Measurements from ENCODE around the gene CDRT15L2. TPM values are rescaled to one million over a fixed set of nuclear protein-coding genes. Genes with fewer than 3 reads are reported as not detected.
"Not testable (repeated sequence)": the region's sequence is repeated elsewhere in the genome, so short reads cannot be mapped to it uniquely, and the experiment has no call there.

CDRT15L2 gene
- total RNA-seq, 1 donor from 2014 or later: not detected

DNA sequence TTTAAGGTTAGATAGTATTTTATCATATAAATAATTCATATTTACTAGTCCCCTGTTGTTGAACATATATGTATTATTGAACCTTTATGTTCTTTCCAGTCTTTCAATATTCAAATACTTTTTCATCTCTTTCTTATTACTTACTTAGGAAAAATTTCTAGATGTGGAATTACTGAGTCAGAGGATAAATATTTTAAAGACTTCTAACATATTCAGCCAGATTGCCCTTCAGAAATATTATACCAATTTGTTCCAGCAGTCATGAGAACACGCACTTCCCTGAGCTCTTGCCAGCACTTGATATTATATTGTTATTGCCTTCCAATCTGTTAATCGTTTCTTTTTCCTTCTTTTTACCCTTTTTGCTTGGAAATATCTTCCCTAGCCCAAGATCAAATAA is 4.5 kb upstream of the CDRT15L2 start:
- POLR2A ChIA-PET; H3K4me1 Mint-ChIP-seq; H3K36me3 Mint-ChIP-seq (ENCODE audit: low read depth); ATAC-seq (ENCODE audit: low read depth); DNase-seq; H3K9me3 Mint-ChIP-seq; H3K27ac Mint-ChIP-seq; CTCF ChIA-PET; intact Hi-C loops (cut with micrococcal nuclease); H3K27me3 Mint-ChIP-seq; H3K4me3 Mint-ChIP-seq: not testable (repeated sequence)

DNA sequence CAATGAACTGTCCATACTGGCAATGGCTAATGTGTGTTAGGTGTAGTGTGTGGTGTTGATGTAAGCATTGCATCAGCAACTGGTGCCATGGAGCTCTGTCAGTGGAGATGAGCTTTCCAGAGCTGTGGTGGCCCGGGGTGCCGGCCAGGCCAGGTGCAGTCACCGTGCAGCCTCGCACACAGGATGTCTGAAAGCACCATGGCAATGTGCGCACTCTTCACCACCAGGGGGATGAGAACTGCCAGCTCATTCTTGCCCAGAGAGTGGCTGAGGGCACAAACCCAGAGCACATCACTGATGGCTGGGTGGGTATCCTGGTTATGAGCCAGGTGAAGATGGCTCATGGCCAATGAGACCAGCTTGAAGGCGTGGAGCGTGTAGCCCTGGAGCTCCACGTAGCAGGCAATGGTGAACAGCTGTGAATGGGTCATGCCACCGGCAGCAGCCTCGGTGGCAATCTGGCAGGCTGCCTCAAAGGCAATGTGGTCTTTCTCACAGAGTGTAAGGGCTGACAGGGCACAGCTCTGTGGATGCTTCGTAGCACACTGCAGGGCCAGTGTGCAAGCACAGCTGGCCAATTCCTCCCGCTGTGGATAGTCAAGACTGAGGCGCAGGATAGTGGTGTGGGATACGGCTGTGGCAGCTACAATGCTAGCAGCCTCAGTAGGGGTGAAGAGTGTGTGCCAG is 4.5 kb downstream of the CDRT15L2 start:
- H3K9me3 Mint-ChIP-seq; H3K36me3 Mint-ChIP-seq (ENCODE audit: low read depth); H3K4me1 Mint-ChIP-seq; H3K27ac Mint-ChIP-seq; POLR2A ChIA-PET; DNase-seq; H3K4me3 Mint-ChIP-seq; ATAC-seq (ENCODE audit: low read depth); intact Hi-C loops (cut with micrococcal nuclease); CTCF ChIA-PET: not testable (repeated sequence)
- H3K27me3 Mint-ChIP-seq: peaks cover 12% of the 10 kb centered on the region

DNA sequence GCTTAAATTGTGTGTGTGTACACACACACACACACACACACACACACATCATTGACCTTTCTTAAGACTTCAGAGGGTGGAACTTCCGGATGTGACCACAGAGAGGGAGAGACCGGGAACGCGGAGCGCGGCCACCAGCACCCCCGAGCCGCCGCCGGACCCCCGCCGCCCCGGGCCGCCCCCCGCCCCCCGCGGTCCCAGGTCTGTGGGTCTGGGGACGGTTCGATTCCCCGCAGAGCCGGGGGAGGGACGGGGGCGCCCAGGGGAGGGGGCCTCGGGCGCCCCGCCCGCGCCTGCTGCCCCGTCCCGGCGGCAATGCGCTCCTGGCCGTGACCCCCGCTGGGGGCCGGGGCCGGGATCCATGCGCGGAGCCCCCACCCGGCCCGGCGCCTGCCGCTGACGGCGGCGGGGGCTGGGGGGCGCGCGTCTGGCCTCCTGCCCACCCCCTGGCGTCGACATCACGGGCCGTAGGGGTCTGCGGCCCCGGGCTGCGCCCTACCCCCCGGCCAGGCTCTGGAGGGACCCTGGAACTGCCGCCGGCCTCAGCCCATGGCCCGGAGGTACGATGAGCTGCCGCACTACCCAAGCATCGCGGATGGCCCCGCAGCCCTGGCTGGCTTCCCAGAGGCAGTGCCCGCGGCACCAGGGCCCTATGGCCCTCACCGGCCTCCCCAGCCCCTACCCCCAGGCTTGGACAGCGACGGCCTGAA is 9.4 kb downstream of the CDRT15L2 start:
- DNase-seq; H3K36me3 Mint-ChIP-seq (ENCODE audit: low read depth); H3K4me1 Mint-ChIP-seq; POLR2A ChIA-PET; H3K4me3 Mint-ChIP-seq; ATAC-seq (ENCODE audit: low read depth); CTCF ChIA-PET; intact Hi-C loops (cut with micrococcal nuclease); H3K9me3 Mint-ChIP-seq; H3K27ac Mint-ChIP-seq: not testable (repeated sequence)
- peaks cover 11% of the 10 kb centered on the region for H3K27me3 Mint-ChIP-seq

GRCh38 chr17:20589454-20589810 is 9.9 kb downstream of the CDRT15L2 start:
- H3K9me3 Mint-ChIP-seq; H3K4me1 Mint-ChIP-seq; POLR2A ChIA-PET; H3K36me3 Mint-ChIP-seq (ENCODE audit: low read depth); CTCF ChIA-PET; H3K27ac Mint-ChIP-seq; ATAC-seq (ENCODE audit: low read depth); H3K4me3 Mint-ChIP-seq; intact Hi-C loops (cut with micrococcal nuclease); DNase-seq: not testable (repeated sequence)
- peaks cover 11% of the 10 kb centered on the region for H3K27me3 Mint-ChIP-seq

GRCh38 chr17:20591040-20591439 is 11.5 kb downstream of the CDRT15L2 start:
- DNase-seq; ATAC-seq (ENCODE audit: low read depth); H3K36me3 Mint-ChIP-seq (ENCODE audit: low read depth); POLR2A ChIA-PET; H3K4me1 Mint-ChIP-seq; H3K27me3 Mint-ChIP-seq; CTCF ChIA-PET; intact Hi-C loops (cut with micrococcal nuclease); H3K4me3 Mint-ChIP-seq; H3K9me3 Mint-ChIP-seq; H3K27ac Mint-ChIP-seq: not testable (repeated sequence)

DNA sequence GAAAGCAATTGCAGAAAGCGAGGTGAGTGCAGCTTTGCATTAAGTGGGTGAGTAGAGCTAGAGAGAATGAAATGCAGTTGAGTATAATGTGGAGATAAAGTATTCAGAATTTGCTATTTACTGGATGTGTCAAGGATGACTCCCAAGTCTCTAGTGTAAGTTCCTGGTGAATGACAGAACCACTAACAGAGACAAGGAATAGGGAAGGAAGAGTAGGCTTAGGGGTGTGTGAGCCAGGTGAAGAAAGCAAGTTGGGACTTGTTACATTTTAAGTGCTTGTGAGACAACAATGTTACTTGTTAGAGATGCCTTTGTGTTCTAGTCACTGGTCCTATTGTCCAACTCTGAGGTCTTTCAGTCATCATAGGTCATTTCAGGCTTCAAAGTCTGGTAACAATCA is 26.0 kb downstream of the CDRT15L2 start:
- DNase-seq; H3K27ac Mint-ChIP-seq; POLR2A ChIA-PET; H3K4me3 Mint-ChIP-seq; intact Hi-C loops (cut with micrococcal nuclease); H3K27me3 Mint-ChIP-seq; H3K4me1 Mint-ChIP-seq; CTCF ChIA-PET; H3K36me3 Mint-ChIP-seq (ENCODE audit: low read depth); H3K9me3 Mint-ChIP-seq; ATAC-seq (ENCODE audit: low read depth): not testable (repeated sequence)

- H3K27me3 Mint-ChIP-seq; H3K4me3 Mint-ChIP-seq; H3K9me3 Mint-ChIP-seq; intact Hi-C loops (cut with micrococcal nuclease); CTCF ChIA-PET; ATAC-seq (ENCODE audit: low read depth); H3K27ac Mint-ChIP-seq; H3K36me3 Mint-ChIP-seq (ENCODE audit: low read depth); DNase-seq; H3K4me1 Mint-ChIP-seq; POLR2A ChIA-PET: not testable (repeated sequence)
These were observed 30.0 kb downstream of the CDRT15L2 start for GRCh38 chr17:20609490-20609889.

DNA sequence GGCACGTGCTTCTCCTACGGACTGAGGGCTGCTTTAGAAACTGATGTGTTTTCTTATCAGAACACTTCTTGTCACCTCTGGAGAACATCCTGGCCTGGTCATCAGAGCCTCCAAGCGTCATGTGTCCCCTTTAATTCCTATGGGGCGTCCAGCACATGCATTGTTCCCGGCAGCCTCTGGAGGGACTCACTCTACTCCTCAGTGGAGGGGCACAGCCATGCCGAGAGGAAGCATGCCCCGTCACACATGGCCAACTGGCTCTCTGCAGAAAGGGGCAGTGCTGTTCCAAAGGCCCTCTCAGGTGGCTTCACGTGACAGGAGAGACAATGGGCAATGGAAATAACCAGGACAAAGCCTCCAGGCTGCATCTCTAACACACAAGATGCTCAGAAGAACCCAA is 31.8 kb downstream of the CDRT15L2 start:
- H3K4me3 Mint-ChIP-seq: no peak overlapping the region
- TF ChIP-seq, protein P1, sequence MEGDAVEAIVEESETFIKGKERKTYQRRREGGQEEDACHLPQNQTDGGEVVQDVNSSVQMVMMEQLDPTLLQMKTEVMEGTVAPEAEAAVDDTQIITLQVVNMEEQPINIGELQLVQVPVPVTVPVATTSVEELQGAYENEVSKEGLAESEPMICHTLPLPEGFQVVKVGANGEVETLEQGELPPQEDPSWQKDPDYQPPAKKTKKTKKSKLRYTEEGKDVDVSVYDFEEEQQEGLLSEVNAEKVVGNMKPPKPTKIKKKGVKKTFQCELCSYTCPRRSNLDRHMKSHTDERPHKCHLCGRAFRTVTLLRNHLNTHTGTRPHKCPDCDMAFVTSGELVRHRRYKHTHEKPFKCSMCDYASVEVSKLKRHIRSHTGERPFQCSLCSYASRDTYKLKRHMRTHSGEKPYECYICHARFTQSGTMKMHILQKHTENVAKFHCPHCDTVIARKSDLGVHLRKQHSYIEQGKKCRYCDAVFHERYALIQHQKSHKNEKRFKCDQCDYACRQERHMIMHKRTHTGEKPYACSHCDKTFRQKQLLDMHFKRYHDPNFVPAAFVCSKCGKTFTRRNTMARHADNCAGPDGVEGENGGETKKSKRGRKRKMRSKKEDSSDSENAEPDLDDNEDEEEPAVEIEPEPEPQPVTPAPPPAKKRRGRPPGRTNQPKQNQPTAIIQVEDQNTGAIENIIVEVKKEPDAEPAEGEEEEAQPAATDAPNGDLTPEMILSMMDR (IDR thresholded peaks at IDR 0.05): no peak
- CTCF ChIA-PET: no interaction called here
- H3K9me3 Mint-ChIP-seq: no peaks in the 10 kb centered on the region
- no peaks in the 10 kb centered on the region for H3K4me1 Mint-ChIP-seq
- H3K36me3 Mint-ChIP-seq (ENCODE audit: low read depth): no peaks in the 10 kb centered on the region
- intact Hi-C loops (cut with micrococcal nuclease): no loop called here
- ATAC-seq (ENCODE audit: low read depth): no peak
- POLR2A ChIA-PET: no interaction called here
- no peak overlapping the region for H3K27ac Mint-ChIP-seq
- DNase-seq: no peak
- H3K27me3 Mint-ChIP-seq: no peaks in the 10 kb centered on the region
